ENCODE results near the gene KCNG2. TPM values are rescaled to one million over a fixed set of nuclear protein-coding genes. Genes with fewer than 3 reads are reported as not detected.

The KCNG2 gene
- total RNA-seq, 1 donor from 2014 or later, result not detected

GRCh38 chr18:79940814-79941472, 143.2 kb downstream of the KCNG2 start:
- Histone ChIP-seq H3K9me3 (ENCODE audit: low read depth) (no peaks in the 10 kb centered on the region), H2AFZ (replicated peaks) (no peak overlapping the region), H3K36me3 (no peaks in the 10 kb centered on the region), H3K9ac (no peak overlapping the region), H3K4me1 (no peaks in the 10 kb centered on the region), H3K27me3 (no peaks in the 10 kb centered on the region), H3F3A (ENCODE audit: low read depth) (no peaks in the 10 kb centered on the region), H3K4me3 (no peak overlapping the region), H3K4me2 (no peak overlapping the region), H4K20me1 (ENCODE audit: low read depth) (peaks cover 36% of the 10 kb centered on the region), H3K79me2 (ENCODE audit: low read depth) (no peaks in the 10 kb centered on the region), H3K27ac (no peak overlapping the region)
- Mint-ChIP-seq H3K27me3 (ENCODE audit: insufficient read depth, low read depth) (peaks cover 7% of the 10 kb centered on the region), H3K4me1 (peaks cover 15% of the 10 kb centered on the region), H3K36me3 (peaks cover 46% of the 10 kb centered on the region), H3K9me3 (peaks cover 29% of the 10 kb centered on the region), H3K4me3 (no peak overlapping the region), H3K27ac (no peak overlapping the region)
- DNase-seq (ENCODE audit: low spot score), result no peak
- TF ChIP-seq EZH2 (IDR thresholded peaks at IDR 0.05) (no peak), EZH2phosphoT487 (IDR thresholded peaks at IDR 0.05) (no peak), CTCF (IDR thresholded peaks at IDR 0.05) (no peak)

GRCh38 chr18:79941473-79942119, 143.9 kb downstream of the KCNG2 start:
- TF ChIP-seq EZH2phosphoT487 (IDR thresholded peaks at IDR 0.05), result no peak
- no peak for TF ChIP-seq EZH2 (IDR thresholded peaks at IDR 0.05)
- no peak for TF ChIP-seq CTCF (IDR thresholded peaks at IDR 0.05)
- Histone ChIP-seq H3K9me3 (ENCODE audit: low read depth) (no peaks in the 10 kb centered on the region), H3K27me3 (no peaks in the 10 kb centered on the region), H3K4me1 (no peaks in the 10 kb centered on the region), H3K36me3 (no peaks in the 10 kb centered on the region), H2AFZ (replicated peaks) (no peak overlapping the region), H4K20me1 (ENCODE audit: low read depth) (peaks cover 36% of the 10 kb centered on the region), H3K4me2 (no peak overlapping the region), H3K4me3 (no peak overlapping the region), H3K79me2 (ENCODE audit: low read depth) (no peaks in the 10 kb centered on the region), H3K27ac (no peak overlapping the region), H3F3A (ENCODE audit: low read depth) (no peaks in the 10 kb centered on the region), H3K9ac (no peak overlapping the region)
- no peak for DNase-seq (ENCODE audit: low spot score)
- Mint-ChIP-seq H3K4me3 (no peak overlapping the region), H3K9me3 (peaks cover 23% of the 10 kb centered on the region), H3K4me1 (peaks cover 17% of the 10 kb centered on the region), H3K36me3 (peaks cover 40% of the 10 kb centered on the region), H3K27ac (no peak overlapping the region), H3K27me3 (ENCODE audit: insufficient read depth, low read depth) (peaks cover 4% of the 10 kb centered on the region)

GRCh38 chr18:79942211-79942610, 144.5 kb downstream of the KCNG2 start:
- H3K4me1 Mint-ChIP-seq, result peaks cover 17% of the 10 kb centered on the region
- H3K36me3 ChIP-seq, result no peaks in the 10 kb centered on the region
- peaks cover 36% of the 10 kb centered on the region for H4K20me1 ChIP-seq (ENCODE audit: low read depth)
- no peaks in the 10 kb centered on the region for H3F3A ChIP-seq (ENCODE audit: low read depth)
- H3K4me2 ChIP-seq, result no peak overlapping the region
- H3K27ac ChIP-seq, result no peak overlapping the region
- peaks cover 33% of the 10 kb centered on the region for H3K36me3 Mint-ChIP-seq
- H3K9ac ChIP-seq, result no peak overlapping the region
- H3K4me3 ChIP-seq, result no peak overlapping the region
- no peaks in the 10 kb centered on the region for H3K9me3 ChIP-seq (ENCODE audit: low read depth)
- TF ChIP-seq CTCF (IDR thresholded peaks at IDR 0.05) (no peak), EZH2phosphoT487 (IDR thresholded peaks at IDR 0.05) (no peak), EZH2 (IDR thresholded peaks at IDR 0.05) (no peak)
- H3K9me3 Mint-ChIP-seq, result peaks cover 17% of the 10 kb centered on the region
- H3K4me3 Mint-ChIP-seq, result no peak overlapping the region
- no peaks in the 10 kb centered on the region for H3K27me3 ChIP-seq
- no peak for DNase-seq (ENCODE audit: low spot score)
- no peaks in the 10 kb centered on the region for H3K4me1 ChIP-seq
- H3K79me2 ChIP-seq (ENCODE audit: low read depth), result no peaks in the 10 kb centered on the region
- no peak overlapping the region for H2AFZ ChIP-seq (replicated peaks)
- H3K27me3 Mint-ChIP-seq (ENCODE audit: insufficient read depth, low read depth), result peaks cover 2% of the 10 kb centered on the region
- H3K27ac Mint-ChIP-seq, result peak overlapping the region; percentile 31

All from neural progenitor cell (in vitro differentiated cells).